NCI-H146 (cell line): ENCODE data around the gene GOPC.

Source experiments
- DNase-seq: peaks from one replicate; lab custom pipeline; 2025; lab: John Stamatoyannopoulos, UW

The GOPC gene

GRCh38 chr6:117595099-117595923 is 7.0 kb downstream of the GOPC start:
- no peak for DNase-seq

- DNase-seq, result no peak
These were observed 9.1 kb downstream of the GOPC start for GRCh38 chr6:117592983-117593759.

GRCh38 chr6:117591405-117591804 is 10.9 kb downstream of the GOPC start:
- DNase-seq, result no peak

- DNase-seq, result no peak
These were observed 11.9 kb downstream of the GOPC start for GRCh38 chr6:117590447-117590846.

- DNase-seq, result no peak
These were observed 16.7 kb downstream of the GOPC start for GRCh38 chr6:117585647-117586046.

GRCh38 chr6:117574198-117574597 is 28.1 kb downstream of the GOPC start:
- DNase-seq, result no peak

- DNase-seq, result no peak
These were observed 29.2 kb downstream of the GOPC start for GRCh38 chr6:117573006-117573680.

GRCh38 chr6:117568831-117569410 is 33.4 kb downstream of the GOPC start:
- DNase-seq, result no peak

GRCh38 chr6:117568247-117568646 is 34.1 kb downstream of the GOPC start:
- no peak for DNase-seq

- no peak for DNase-seq
These were observed 37.6 kb downstream of the GOPC start for GRCh38 chr6:117564681-117565080.

GRCh38 chr6:117561128-117561527 is 41.2 kb downstream of the GOPC start:
- DNase-seq, result no peak

- DNase-seq, result no peak
These were observed 43.0 kb downstream of the GOPC start for GRCh38 chr6:117559299-117559698.

- DNase-seq, result no peak
These were observed 43.5 kb downstream of the GOPC start for GRCh38 chr6:117558818-117559217.

GRCh38 chr6:117557951-117558350 is 44.4 kb downstream of the GOPC start:
- no peak for DNase-seq

GRCh38 chr6:117555882-117556498 is 46.3 kb downstream of the GOPC start:
- peak; percentile 29 for DNase-seq

- DNase-seq, result no peak
These were observed 47.0 kb downstream of the GOPC start for GRCh38 chr6:117555262-117555849.

GRCh38 chr6:117553142-117553541 is 49.2 kb downstream of the GOPC start:
- DNase-seq, result no peak

- no peak for DNase-seq
These were observed 49.7 kb downstream of the GOPC start for GRCh38 chr6:117552618-117553017.

GRCh38 chr6:117550618-117551242 is 51.6 kb downstream of the GOPC start:
- no peak for DNase-seq

- DNase-seq, result no peak
These were observed 52.2 kb downstream of the GOPC start for GRCh38 chr6:117550078-117550600.

- DNase-seq, result no peak
These were observed 52.7 kb downstream of the GOPC start for GRCh38 chr6:117549611-117550010.
